AG04449 (cell line): Measurements from ENCODE around the gene OAS2.
A peak's percentile ranks its signal among the peaks of the same experiment; 100 is the strongest.

Source experiments
- CTCF ChIA-PET: fragments of 350-600 bp; formaldehyde crosslinking; extraction: SDS; loops from one replicate; lab custom pipeline; 2021; ENCODE audit warnings: antibody characterized with exemption; lab: Yijun Ruan, JAX
- POLR2A ChIA-PET: fragments of 400-600, 350-600 bp; formaldehyde crosslinking; extraction: SDS; loops from one replicate; lab custom pipeline; 2020; ENCODE audit warnings: antibody characterized with exemption, inconsistent platforms; lab: Yijun Ruan, JAX
- DNase-seq: peaks from one replicate; pipeline ENCODE4 v3.0.0-alpha.2; 2010; ENCODE audit warnings: low read depth, low spot score
- H3K4me3 ChIP-seq: 2 replicates; pipeline ENCODE4 v1.5.1; 2011; ENCODE audit warnings: low read depth, mild to moderate bottlenecking, control low read depth, low read length
- CTCF ChIP-seq: IDR thresholded peaks from one replicate; pipeline ENCODE4 v1.5.1; 2011; ENCODE audit warnings: mild to moderate bottlenecking, moderate library complexity, low read length, control low read depth, inconsistent platforms; ENCODE audit not compliant: insufficient read depth; ENCODE audit errors: missing control alignments

The OAS2 gene

GRCh38 chr12:112936264-112936663 lies 42.1 kb upstream of the OAS2 start:
- POLR2A ChIA-PET = no interaction called here
- no peak for DNase-seq
- no peak for TF ChIP-seq CTCF
- CTCF ChIA-PET = no interaction called here
- no peak overlapping the region for H3K4me3 ChIP-seq

- CTCF ChIA-PET = no interaction called here
- no peak for DNase-seq
- no peak for TF ChIP-seq CTCF
- POLR2A ChIA-PET = no interaction called here
- no peak overlapping the region for H3K4me3 ChIP-seq
These were observed 41.4 kb upstream of the OAS2 start for GRCh38 chr12:112936927-112937326.

GRCh38 chr12:112937741-112938719 lies 40.3 kb upstream of the OAS2 start, which contains the start of gene OAS3:
Gene OAS3 (plus strand): TSS chr12:112938474. CDS start chr12:112938531, 57 bp downstream.
- peak within 1 kb of the TSS; percentile 66 for H3K4me3 ChIP-seq
- DNase-seq = peak; percentile 4
- POLR2A ChIA-PET = interaction anchor here (0.6 kb wide), 1 partner anchor 11 kb away, joined by 4 read pairs; no protein-coding TSS in a partner anchor
- TF ChIP-seq CTCF = no peak
- CTCF ChIA-PET = no interaction called here

- TF ChIP-seq CTCF = no peak
- POLR2A ChIA-PET = interaction anchor here (0.6 kb wide), 1 partner anchor 10 kb away, joined by 4 read pairs; no protein-coding TSS in a partner anchor
- peak overlapping the region; percentile 66 for H3K4me3 ChIP-seq
- CTCF ChIA-PET = no interaction called here
- DNase-seq = no peak
These were observed 39.6 kb upstream of the OAS2 start for GRCh38 chr12:112938751-112939150.

GRCh38 chr12:112939761-112940381 lies 38.4 kb upstream of the OAS2 start:
- POLR2A ChIA-PET = no interaction called here
- no peak overlapping the region; the same call in 1 of the 2 replicates for H3K4me3 ChIP-seq
- DNase-seq = no peak
- no peak for TF ChIP-seq CTCF
- CTCF ChIA-PET = interaction anchor here (1.0 kb wide), 1 partner anchor 53 kb away, joined by 3 read pairs; no protein-coding TSS in a partner anchor
